Ishikawa (cell line): ENCODE measurements around the gene DEXI.

Experiments used
- CEBPB ChIP-seq: IDR thresholded peaks from 2 replicates; pipeline ENCODE4 v1.6.1; 2012
- CREB1 ChIP-seq: IDR thresholded peaks from 2 replicates; pipeline ENCODE4 v1.6.1; 2012; ENCODE audit warnings: low read depth
- EGR1 ChIP-seq: IDR thresholded peaks from 2 replicates; pipeline ENCODE4 v1.6.1; 2012
- EP300 ChIP-seq: IDR thresholded peaks from 2 replicates; pipeline ENCODE4 v1.6.1; 2012; ENCODE audit warnings: borderline replicate concordance
- FOXM1 ChIP-seq: IDR thresholded peaks from 2 replicates; pipeline ENCODE4 v1.6.1; 2012; ENCODE audit warnings: low read depth, borderline replicate concordance
- MAX ChIP-seq: IDR thresholded peaks from 2 replicates; pipeline ENCODE4 v1.6.1; 2012
- NFIC ChIP-seq: IDR thresholded peaks from 2 replicates; pipeline ENCODE4 v1.6.1; 2012
- RAD21 ChIP-seq: IDR thresholded peaks from 2 replicates; pipeline ENCODE4 v1.6.1; 2012; ENCODE audit warnings: low read depth
- REST ChIP-seq: IDR thresholded peaks from 2 replicates; pipeline ENCODE4 v1.6.1; 2012; ENCODE audit warnings: low read depth, mild to moderate bottlenecking
- TAF1 ChIP-seq: IDR thresholded peaks from 2 replicates; pipeline ENCODE4 v1.6.1; 2012; ENCODE audit warnings: low read depth, mild to moderate bottlenecking
- TCF12 ChIP-seq: IDR thresholded peaks from 2 replicates; pipeline ENCODE4 v1.6.1; 2012; ENCODE audit warnings: low read depth
- TEAD4 ChIP-seq: IDR thresholded peaks from 2 replicates; pipeline ENCODE4 v1.6.1; 2012
- USF1 ChIP-seq: IDR thresholded peaks from 2 replicates; pipeline ENCODE4 v1.6.1; 2012
- YY1 ChIP-seq: IDR thresholded peaks from 2 replicates; pipeline ENCODE4 v1.6.1; 2012; ENCODE audit warnings: low read depth
- ZBTB7A ChIP-seq: IDR thresholded peaks from 2 replicates; pipeline ENCODE4 v1.6.1; 2012; ENCODE audit warnings: low read depth

The DEXI gene

GRCh38 chr16:10895053-10895946, 47.0 kb downstream of the DEXI start:
- TF ChIP-seq REST (peak; percentile 96), RAD21 (no peak), ZBTB7A (no peak), TCF12 (no peak), MAX (no peak)

- TF ChIP-seq NFIC (no peak), YY1 (no peak), FOXM1 (no peak), ZBTB7A (no peak), REST (no peak), CREB1 (no peak), MAX (no peak), EP300 (no peak), EGR1 (no peak), CEBPB (no peak), RAD21 (no peak), TAF1 (no peak), USF1 (no peak), TCF12 (no peak), TEAD4 (no peak)
Observed at GRCh38 chr16:10892782-10893318, 49.4 kb downstream of the DEXI start.

- no peak for TF ChIP-seq CEBPB
- TF ChIP-seq MAX: no peak
- TF ChIP-seq CREB1: no peak
- no peak for TF ChIP-seq USF1
- TF ChIP-seq TEAD4: no peak
- TF ChIP-seq TCF12: no peak
- TF ChIP-seq EGR1: no peak
- no peak for TF ChIP-seq EP300
Observed at GRCh38 chr16:10889855-10890254, 52.4 kb downstream of the DEXI start.

GRCh38 chr16:10888320-10888937, 53.8 kb downstream of the DEXI start:
- TF ChIP-seq YY1: no peak
- no peak for TF ChIP-seq EP300
- TF ChIP-seq TAF1: no peak
- no peak for TF ChIP-seq TCF12
- TF ChIP-seq MAX: no peak
- no peak for TF ChIP-seq CREB1
- TF ChIP-seq TEAD4: no peak
- no peak for TF ChIP-seq ZBTB7A
- TF ChIP-seq NFIC: no peak
- no peak for TF ChIP-seq RAD21
- TF ChIP-seq FOXM1: no peak
- no peak for TF ChIP-seq USF1
- no peak for TF ChIP-seq CEBPB
- no peak for TF ChIP-seq EGR1
- TF ChIP-seq REST: no peak
